K562 treated with DMSO at 1 percent for 12 hours (cell line): ENCODE results near the gene SSX2B. TPM values are rescaled to one million over a fixed set of nuclear protein-coding genes. Genes with fewer than 3 reads are reported as not detected.

Experiments used
- total RNA-seq: library from RNA; unstranded; fragments of 300-600 nt; gene quantifications from 2 replicates; pipeline ENCODE4 v1.2.3, GENCODE V29; 2022; ENCODE audit not compliant: insufficient read depth

Gene SSX2B
- total RNA-seq: 88.1 TPM in 1 of 2 replicates, not detected in the other

GRCh38 chrX:52750952-52751351, at the start of gene SSX2B:
TSS of gene SSX2B (plus strand) at chrX:52751252. CDS start at chrX:52752681, 1,429 bp downstream.

GRCh38 chrX:52707078-52707477, 44.0 kb upstream of the SSX2B start, which contains the start of gene SSX2:
TSS of gene SSX2 (minus strand) at chrX:52707178. CDS start at chrX:52705749, 1,429 bp downstream.

GRCh38 chrX:52797327-52797726, 46.3 kb downstream of the SSX2B start, which contains the start of gene SPANXN5:
TSS of gene SPANXN5 (minus strand) at chrX:52797427. CDS start at chrX:52797348, 79 bp downstream.

Other genes starting within 250 kb of the SSX2B start
- 110 and 161 TPM in 2 replicates for gene XAGE1B, start 234.2 kb upstream of the SSX2B start, total RNA-seq
- gene SSX7, start 96.4 kb upstream of the SSX2B start, total RNA-seq: not detected in 2 replicates
- gene SSX2, start 44.1 kb upstream of the SSX2B start, total RNA-seq: 68.8 and 81.3 TPM in 2 replicates
- not detected in 2 replicates for gene SPANXN5, start 46.2 kb downstream of the SSX2B start, total RNA-seq
- gene XAGE5, start 60.0 kb downstream of the SSX2B start, total RNA-seq: not detected in 2 replicates
- gene XAGE3, start 116.8 kb downstream of the SSX2B start, total RNA-seq: not detected in 2 replicates
- gene FAM156B, start 146.1 kb downstream of the SSX2B start, total RNA-seq: 8.4 and 9.2 TPM in 2 replicates
- 2.9 and 7.0 TPM in 2 replicates for gene FAM156A, start 207.3 kb downstream of the SSX2B start, total RNA-seq